NCI-H1694 (cell line): ENCODE data around the gene DNAJC17.

ENCODE experiments used
- DNase-seq: peaks from one replicate; lab custom pipeline; 2025; lab: John Stamatoyannopoulos, UW

DNAJC17 gene

DNA sequence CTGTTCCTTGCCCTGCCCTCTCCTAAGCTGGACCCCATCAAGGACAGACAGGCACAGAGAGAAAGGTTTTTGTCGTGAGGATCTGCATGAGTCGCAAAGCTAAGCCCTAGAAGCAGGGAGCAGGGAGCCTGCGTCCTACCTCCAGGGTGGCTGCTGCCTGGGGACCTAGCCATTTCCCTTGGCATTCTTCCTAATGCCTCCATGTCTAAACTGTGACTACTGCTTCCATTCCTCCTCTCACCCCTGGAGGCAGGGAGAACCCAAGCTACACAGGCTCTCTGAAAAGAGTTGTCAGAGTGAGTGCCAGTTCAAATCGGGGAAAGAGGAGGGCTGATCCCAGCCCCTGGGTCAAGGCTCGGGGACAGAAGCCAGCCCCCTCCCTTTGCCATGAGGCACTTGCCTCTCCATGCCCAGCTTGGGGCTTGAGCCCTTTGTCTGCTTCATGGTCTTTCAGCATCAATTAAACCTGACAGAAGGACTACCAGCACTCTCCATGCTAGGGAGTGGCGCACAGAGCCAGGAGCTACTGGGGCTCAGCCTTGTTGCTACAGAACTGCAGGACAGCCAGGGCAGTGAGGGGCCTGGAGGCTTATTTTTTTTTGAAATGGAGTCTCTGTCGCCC lies 41.0 kb downstream of the DNAJC17 start:
- no peak for DNase-seq

- DNase-seq, result no peak
Measured at GRCh38 chr15:40764629-40765103, 42.6 kb downstream of the DNAJC17 start.

- no peak for DNase-seq
Measured at GRCh38 chr15:40763801-40764628, 43.3 kb downstream of the DNAJC17 start, which contains the start of gene GCHFR. TSS of gene GCHFR (plus strand) at chr15:40764068. CDS start at chr15:40764181, 113 bp downstream.

DNA sequence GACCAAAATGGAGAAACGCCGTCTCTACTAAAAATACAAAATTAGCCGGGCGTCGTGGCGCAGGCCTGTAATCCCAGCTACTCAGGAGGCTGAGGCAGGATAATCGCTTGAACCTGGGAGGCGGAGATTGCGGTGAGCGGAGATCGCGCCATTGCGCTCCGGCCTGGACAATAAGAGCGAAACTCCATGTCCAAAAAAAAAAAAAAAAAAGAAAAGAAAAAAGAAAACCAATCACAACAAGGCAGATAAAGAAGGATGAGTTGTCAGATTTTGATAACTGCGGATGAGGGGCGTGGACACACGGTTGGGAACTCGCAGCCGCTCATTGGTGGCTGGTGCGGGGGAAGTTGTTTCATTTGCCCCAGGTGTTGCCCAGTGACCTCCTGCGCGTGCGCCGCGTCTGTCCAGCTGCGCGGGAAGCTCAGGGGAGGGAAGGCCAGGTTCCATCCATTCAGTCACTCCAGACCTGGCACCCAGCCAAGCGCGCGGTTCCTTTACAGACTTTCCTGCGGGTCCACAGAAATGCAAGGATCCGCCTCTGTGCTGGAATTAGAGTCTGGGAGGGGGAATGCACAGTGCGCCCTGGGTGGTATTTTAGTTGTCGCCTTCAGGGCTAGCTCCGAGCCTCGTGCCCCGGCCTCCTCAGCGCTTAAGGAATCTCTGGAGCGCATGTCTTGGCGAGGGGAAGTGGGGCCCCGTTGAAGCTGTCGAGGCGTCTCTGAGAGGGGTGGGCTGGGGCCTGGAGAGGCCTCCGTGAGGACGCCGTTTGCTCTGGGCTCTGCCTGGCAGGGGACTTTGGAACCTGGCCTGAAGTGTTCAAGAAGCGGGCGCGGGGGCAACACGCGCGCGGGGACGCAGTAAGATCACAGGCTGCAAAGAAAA lies 44.1 kb downstream of the DNAJC17 start:
- DNase-seq, result no peak

- DNase-seq, result no peak
Measured at GRCh38 chr15:40759961-40760360, 47.3 kb downstream of the DNAJC17 start.

DNA sequence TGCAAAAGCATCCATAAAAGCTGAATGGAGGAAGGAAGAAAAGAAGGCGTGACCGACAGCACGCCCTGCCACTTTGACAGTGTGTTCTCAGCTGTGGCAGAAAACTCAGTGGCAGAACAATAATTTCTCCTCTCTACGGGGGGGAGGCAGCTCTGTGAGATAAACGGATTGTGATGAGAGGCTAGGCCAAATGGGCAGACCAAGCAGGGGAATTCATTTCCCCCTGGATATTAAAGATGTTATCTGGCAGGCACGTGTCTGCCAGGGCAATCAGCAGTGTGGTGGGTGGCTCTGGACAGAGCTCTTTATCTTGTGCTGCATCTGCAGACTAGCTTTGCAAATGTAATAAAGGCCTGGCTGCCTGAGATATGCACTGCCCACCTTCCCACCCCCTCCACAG lies 50.3 kb downstream of the DNAJC17 start:
- DNase-seq, result no peak

- no peak for DNase-seq
Measured at GRCh38 chr15:40755812-40756208, 51.5 kb downstream of the DNAJC17 start.

- peak; percentile 65 for DNase-seq
Measured at GRCh38 chr15:40754883-40755811, 52.1 kb downstream of the DNAJC17 start, which contains the start of gene RMDN3. TSS of gene RMDN3 (minus strand) at chr15:40755254. CDS start at chr15:40754783, 471 bp downstream.

DNA sequence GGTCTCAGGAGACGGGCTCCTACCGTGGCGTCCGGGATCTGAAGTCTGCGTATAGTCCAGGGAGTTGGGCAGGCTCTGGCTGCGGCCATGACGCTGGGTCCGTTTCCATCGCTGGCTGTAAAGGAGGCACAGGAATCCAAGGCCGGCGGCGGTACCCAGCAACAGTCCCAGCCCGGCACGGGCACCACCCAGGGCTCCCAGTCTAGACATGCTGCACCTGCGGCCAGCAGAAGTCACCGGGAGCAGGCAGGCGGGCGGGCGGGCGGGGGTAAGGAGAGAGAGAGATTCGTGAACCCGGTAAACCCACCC lies 52.7 kb downstream of the DNAJC17 start:
- no peak for DNase-seq

DNA sequence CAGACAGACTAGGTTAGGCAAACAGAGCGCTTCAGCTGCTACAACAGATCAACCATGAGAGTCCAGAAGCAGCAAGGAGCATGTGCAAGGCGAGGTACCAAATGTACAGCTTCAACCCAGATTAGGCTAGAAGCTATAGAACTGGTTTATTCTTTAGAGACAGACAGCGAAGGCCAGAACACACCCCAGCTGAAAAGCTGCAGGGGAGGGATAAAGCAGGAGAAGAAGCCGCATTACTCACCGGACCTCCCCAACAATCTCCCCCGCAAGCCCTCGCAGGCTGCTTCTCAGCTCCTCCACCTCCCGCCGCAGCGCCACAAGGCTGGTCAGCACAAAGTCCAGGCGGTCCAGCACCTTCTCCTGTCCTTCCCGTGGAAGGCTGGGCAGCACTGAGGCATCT lies 55.5 kb downstream of the DNAJC17 start:
- DNase-seq, result no peak

DNA sequence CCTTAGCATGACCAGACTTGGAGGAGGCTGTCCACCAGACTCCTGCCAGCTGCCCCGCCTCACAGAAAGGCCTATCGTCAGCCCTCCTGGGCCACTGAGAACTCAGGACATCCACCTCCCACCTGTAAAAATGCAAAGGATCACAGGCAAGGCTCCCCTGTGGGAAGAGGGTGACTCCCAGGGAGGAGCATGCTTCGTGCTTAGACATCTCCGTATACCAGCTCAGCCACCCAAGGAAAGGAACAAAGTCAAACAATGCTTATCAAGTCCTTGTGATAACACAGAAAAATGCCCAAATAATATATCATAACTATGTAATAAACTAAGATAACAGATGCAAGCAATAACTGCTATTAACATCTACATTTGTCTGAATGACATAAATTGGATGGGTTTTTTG lies 56.4 kb downstream of the DNAJC17 start:
- DNase-seq, result no peak

- DNase-seq, result no peak
Measured at GRCh38 chr15:40749151-40749630, 58.1 kb downstream of the DNAJC17 start.

DNA sequence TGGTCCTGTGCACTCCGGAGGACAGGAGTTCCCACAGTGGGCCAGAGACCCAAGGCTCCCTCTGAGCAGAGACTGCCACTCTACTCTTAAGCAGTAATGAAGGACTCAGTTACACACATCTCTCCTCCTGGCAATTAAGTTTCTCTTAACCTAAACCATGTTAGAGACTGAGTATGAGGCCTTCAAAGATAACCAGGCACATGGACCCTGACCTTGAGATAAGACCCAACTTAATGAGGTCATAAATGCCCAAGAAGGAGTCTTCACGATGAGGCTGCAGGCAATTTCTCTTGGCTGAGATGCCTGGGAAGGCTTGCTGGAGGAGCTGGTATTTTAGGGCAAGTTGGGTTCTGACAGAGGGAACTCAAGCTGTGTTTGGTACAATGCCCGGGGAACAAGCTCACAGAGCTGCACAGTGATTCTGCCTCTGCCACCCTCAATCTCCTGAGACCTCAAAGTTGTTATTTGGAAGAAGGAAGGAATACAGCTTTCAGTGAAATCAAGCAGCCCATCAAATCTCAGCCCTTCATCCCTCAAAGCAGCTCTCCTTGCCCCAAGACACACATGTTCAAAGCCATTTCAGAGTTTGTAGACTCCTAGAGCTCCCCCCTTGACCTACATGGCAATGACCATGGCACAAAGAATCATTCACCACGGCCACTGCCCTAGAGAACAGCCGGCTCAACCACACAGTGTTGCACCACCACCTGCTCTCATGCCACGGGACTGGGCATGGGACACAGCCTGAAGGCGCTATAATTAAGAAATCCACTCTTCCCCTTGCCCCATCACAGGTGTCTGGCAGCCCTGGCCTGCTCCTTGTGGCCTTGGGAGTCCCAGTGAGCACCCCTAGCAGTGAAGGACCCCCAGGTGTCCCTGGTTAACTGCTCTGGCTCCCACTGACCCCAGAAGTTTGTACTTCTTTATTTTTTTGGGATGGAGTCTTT lies 59.3 kb downstream of the DNAJC17 start:
- no peak for DNase-seq

GRCh38 chr15:40746916-40747418 lies 60.3 kb downstream of the DNAJC17 start:
- no peak for DNase-seq

GRCh38 chr15:40744815-40745152 lies 62.5 kb downstream of the DNAJC17 start:
- DNase-seq, result no peak

- no peak for DNase-seq
Measured at GRCh38 chr15:40743921-40744814, 63.1 kb downstream of the DNAJC17 start.

GRCh38 chr15:40743485-40743901 lies 63.8 kb downstream of the DNAJC17 start:
- no peak for DNase-seq

DNA sequence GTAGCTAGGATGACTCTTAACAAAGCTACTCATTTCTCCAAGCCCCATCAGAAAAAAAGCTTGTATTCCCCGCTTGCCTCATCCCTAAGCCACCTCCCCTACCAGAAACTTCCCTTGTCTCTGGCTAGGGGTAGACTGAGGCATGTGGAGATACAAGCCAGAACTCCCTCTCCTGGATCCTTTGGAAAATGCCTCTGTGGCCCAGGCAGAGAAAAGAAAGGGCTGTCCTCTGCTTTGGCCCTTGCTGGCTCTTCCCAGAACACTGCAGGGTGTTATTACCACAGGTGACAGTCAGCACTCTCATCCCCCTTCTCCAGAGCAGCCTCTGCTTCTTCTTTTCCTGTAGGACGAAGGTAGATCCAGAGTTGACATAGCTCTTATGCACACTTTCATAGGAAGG lies 67.4 kb downstream of the DNAJC17 start:
- DNase-seq, result no peak

DNA sequence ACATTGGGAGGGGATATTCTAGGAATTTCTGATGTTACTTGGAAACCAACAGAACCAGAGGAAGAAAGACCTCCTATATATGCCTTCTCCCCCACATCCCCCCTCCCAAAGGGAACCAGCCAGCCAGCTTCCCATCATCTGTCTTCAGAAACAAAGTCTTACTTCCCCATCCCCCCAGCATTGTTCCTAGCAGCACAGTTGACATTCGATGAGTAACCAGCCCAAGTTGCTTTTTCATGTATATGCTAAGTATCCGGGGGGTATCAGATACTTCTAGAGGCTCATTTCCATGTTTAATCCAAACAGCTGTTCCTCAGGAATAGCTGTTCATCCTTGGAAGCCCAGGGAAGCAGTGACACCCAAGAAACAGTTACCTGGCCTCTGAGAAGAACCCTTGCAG lies 68.2 kb downstream of the DNAJC17 start:
- no peak for DNase-seq
